ENCODE results near the gene WWOX. TPM values are rescaled to one million over a fixed set of nuclear protein-coding genes. Genes with fewer than 3 reads are reported as not detected.

The WWOX gene
- total and polyA plus RNA-seq, 2 donors (not counting 3 experiments of a cell fraction or from before 2014, with no cell fraction given), result 6.2 to 12.5 TPM

- Histone ChIP-seq H3K9ac (replicated peaks; ENCODE audit: extremely low read depth, insufficient read depth, low read length) (no peak overlapping the region), H3K4me3 (replicated peaks in 1 of 3; ENCODE audit: insufficient read depth in 1 of 3, low read depth in 1 of 3, low read length in 3 of 3) (no peak overlapping the region), H3K4me1 (ENCODE audit: control insufficient read depth, extremely low read depth, insufficient read depth, low read length) (no peaks in the 10 kb centered on the region), H3K36me3 (ENCODE audit: control insufficient read depth in 2 of 2, extremely low read depth in 1 of 2, insufficient read depth in 2 of 2, low read length in 2 of 2) (no peaks in the 10 kb centered on the region), H4K20me1 (replicated peaks; ENCODE audit: control insufficient read depth, extremely low read depth, insufficient read depth, low read length) (no peaks in the 10 kb centered on the region), H3K27ac (ENCODE audit: insufficient read depth, low read depth, low read length) (no peak overlapping the region), H3K9me1 (replicated peaks; ENCODE audit: control insufficient read depth, extremely low read depth, insufficient read depth, low read length) (no peaks in the 10 kb centered on the region), H3K4me2 (ENCODE audit: insufficient read depth, low read length) (no peak overlapping the region), H3K9me3 (replicated peaks; ENCODE audit: control insufficient read depth, insufficient read depth, low read length) (no peaks in the 10 kb centered on the region), H2AFZ (ENCODE audit: low read depth, low read length) (no peak overlapping the region), H3K79me2 (ENCODE audit: control insufficient read depth, insufficient read depth, low read length) (no peaks in the 10 kb centered on the region), H3K27me3 (ENCODE audit: control insufficient read depth in 2 of 2, insufficient read depth in 2 of 2, low read length in 2 of 2) (no peaks in the 10 kb centered on the region)
- no TSS peak for BruUV-seq (replicated peaks)
- no peak for FAIRE-seq
- dilution Hi-C loops (cut with MboI; ENCODE audit: extremely low pct_ligation_motif_present, low sequenced_read_pairs) (no loop called here), intact Hi-C loops (cut with micrococcal nuclease) (no loop called here)
- TF ChIP-seq POLR2A (IDR thresholded peaks at IDR 0.05; ENCODE audit: low read depth, low read length), result no peak
- TF ChIP-seq GATA2 (IDR thresholded peaks at IDR 0.05; ENCODE audit: insufficient read depth, insufficient read length, low read depth, low read length), result no peak
- no peak for TF ChIP-seq POLR2AphosphoS5 (IDR thresholded peaks at IDR 0.05; ENCODE audit: insufficient read depth, low read depth, low read length)
- TF ChIP-seq MYC (IDR thresholded peaks at IDR 0.05; ENCODE audit: low read depth, low read length), result no peak
- TF ChIP-seq CTCF (IDR thresholded peaks at IDR 0.05; ENCODE audit: extremely low read depth in 1 of 2, insufficient read depth in 1 of 2, low read depth in 1 of 2, low read length in 2 of 2), result no peak
- TF ChIP-seq MAX (IDR thresholded peaks at IDR 0.05; ENCODE audit: insufficient read depth, insufficient read length), result no peak
- TF ChIP-seq JUN (IDR thresholded peaks at IDR 0.05; ENCODE audit: borderline replicate concordance, insufficient read depth, insufficient read length, low read depth), result no peak
- no peak for TF ChIP-seq EZH2 (IDR thresholded peaks at IDR 0.05; ENCODE audit: borderline replicate concordance, low read depth, low read length, severe bottlenecking)
- no peak for TF ChIP-seq FOS (IDR thresholded peaks at IDR 0.05; ENCODE audit: borderline replicate concordance, insufficient read depth, low read length)
- ChIA-PET CTCF (no interaction called here), POLR2A (no interaction called here)
- no peak for DNase-seq (ENCODE audit: low read depth, low spot score)
These were observed 116.8 kb downstream of the WWOX start for GRCh38 chr16:78216166-78216745.
